Testis (tissue), 3 donors: ENCODE data around the gene TULP4. TPM values are rescaled to one million over a fixed set of nuclear protein-coding genes. Genes with fewer than 3 reads are reported as not detected.

Experiments used
- DNase-seq: peaks from one replicate; pipeline ENCODE4 v3.0.0-alpha.2; 2019
- H3K27ac ChIP-seq, 2 donors: fragments of 200-600 bp; sonication (generic); one replicate each; pipeline ENCODE4 v1.5.1; 2019
- H3K27me3 ChIP-seq: fragments of 200-600 bp; sonication (generic); one replicate; pipeline ENCODE4 v1.5.1; 2019
- H3K36me3 ChIP-seq: fragments of 200-600 bp; sonication (generic); one replicate; pipeline ENCODE4 v1.5.1; 2017; ENCODE audit warnings: low read depth; ENCODE audit errors: missing control alignments
- H3K4me1 ChIP-seq: fragments of 200-600 bp; sonication (generic); one replicate; pipeline ENCODE4 v1.5.1; 2019
- H3K4me3 ChIP-seq, 2 donors: fragments of 200-600 bp; sonication (generic); one replicate each; pipeline ENCODE4 v1.5.1; 2017 to 2019
- H3K9me3 ChIP-seq: fragments of 200-600 bp; sonication (generic); one replicate; pipeline ENCODE4 v1.5.1; 2017
- POLR2A ChIP-seq: fragments of 450-650 bp; IDR thresholded peaks from one replicate; pipeline ENCODE4 v1.6.1; 2017; ENCODE audit warnings: antibody characterized with exemption, mild to moderate bottlenecking, moderate library complexity
- WGBS, 2 donors: methylation state at CpG; one replicate each; pipeline ENCODE4 v1.1.5; 2018; 5-methylcytosine and 5-hydroxymethylcytosine counted together
- intact Hi-C: fragments of 100-400 bp; cut with DNase I; formaldehyde crosslinking; loops from one replicate; pipeline ENCODE4 v1.15.1; 2023; ENCODE audit warnings: low total_unique reads
- polyA plus RNA-seq: library from polyadenylated mRNA; stranded (reverse); fragments of 350-450 nt; fragmentation: Illumina TruSeq; extraction: RNeasy Lipid Tissue Mini Kit (QIAGEN cat#74804); gene quantifications from one replicate; pipeline ENCODE4 v1.2.3, GENCODE V29; 2014; ENCODE audit warnings: low read depth, low replicate concordance; ENCODE audit not compliant: insufficient read depth
- total RNA-seq, 2 donors: library from RNA; depleted of rRNA; stranded (reverse); fragments of >200 nt; gene quantifications; one replicate each; pipeline ENCODE4 v1.2.3, GENCODE V29; 2016
- TF ChIP-seq, protein P1 (sequence below), 3 experiments: fragments of 450-650 bp in 2 of 3; fragments of 200-600 bp in 1 of 3; sonication (generic) in 1 of 3; IDR thresholded peaks; one replicate each; pipeline ENCODE4 v1.5.1; 2016 to 2019; ENCODE audit warnings: antibody characterized with exemption in 3 of 3, mild to moderate bottlenecking in 2 of 3, moderate library complexity in 1 of 3

The TULP4 gene
- total and polyA plus RNA-seq, 3 donors from 2014 or later = 18.0 to 211 (median 116) TPM

DNA sequence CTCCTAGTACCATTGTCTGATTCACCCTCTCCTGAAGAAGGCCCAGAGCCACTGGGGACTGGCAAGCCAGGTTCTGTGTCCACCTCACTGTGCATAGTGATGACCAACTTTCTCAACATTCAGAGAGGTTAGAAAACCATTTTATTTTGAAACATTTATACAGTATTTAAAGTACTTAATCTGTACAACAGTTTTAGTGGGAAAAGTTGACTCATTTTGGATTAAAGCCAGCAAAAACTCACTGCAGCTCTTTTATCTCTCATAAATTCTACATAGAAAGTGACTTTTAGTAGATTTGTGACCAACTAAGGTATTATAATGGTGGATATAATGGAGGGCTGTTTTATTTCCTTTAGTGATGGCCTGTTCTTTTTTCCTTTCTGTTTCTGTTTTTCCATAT, 9.7 kb downstream of the TULP4 start:
- DNase-seq = no peak
- intact Hi-C loops = no loop called here
- Histone ChIP-seq H3K9me3 (no peaks in the 10 kb centered on the region), H3K4me3 (no peak overlapping the region), H3K36me3 (no peaks in the 10 kb centered on the region), H3K27me3 (no peaks in the 10 kb centered on the region), H3K27ac (no peak overlapping the region), H3K4me1 (peaks cover 3% of the 10 kb centered on the region)
- no peak for TF ChIP-seq POLR2A
- TF ChIP-seq, protein P1, sequence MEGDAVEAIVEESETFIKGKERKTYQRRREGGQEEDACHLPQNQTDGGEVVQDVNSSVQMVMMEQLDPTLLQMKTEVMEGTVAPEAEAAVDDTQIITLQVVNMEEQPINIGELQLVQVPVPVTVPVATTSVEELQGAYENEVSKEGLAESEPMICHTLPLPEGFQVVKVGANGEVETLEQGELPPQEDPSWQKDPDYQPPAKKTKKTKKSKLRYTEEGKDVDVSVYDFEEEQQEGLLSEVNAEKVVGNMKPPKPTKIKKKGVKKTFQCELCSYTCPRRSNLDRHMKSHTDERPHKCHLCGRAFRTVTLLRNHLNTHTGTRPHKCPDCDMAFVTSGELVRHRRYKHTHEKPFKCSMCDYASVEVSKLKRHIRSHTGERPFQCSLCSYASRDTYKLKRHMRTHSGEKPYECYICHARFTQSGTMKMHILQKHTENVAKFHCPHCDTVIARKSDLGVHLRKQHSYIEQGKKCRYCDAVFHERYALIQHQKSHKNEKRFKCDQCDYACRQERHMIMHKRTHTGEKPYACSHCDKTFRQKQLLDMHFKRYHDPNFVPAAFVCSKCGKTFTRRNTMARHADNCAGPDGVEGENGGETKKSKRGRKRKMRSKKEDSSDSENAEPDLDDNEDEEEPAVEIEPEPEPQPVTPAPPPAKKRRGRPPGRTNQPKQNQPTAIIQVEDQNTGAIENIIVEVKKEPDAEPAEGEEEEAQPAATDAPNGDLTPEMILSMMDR (IDR thresholded peaks at IDR 0.05) = no peak

DNA sequence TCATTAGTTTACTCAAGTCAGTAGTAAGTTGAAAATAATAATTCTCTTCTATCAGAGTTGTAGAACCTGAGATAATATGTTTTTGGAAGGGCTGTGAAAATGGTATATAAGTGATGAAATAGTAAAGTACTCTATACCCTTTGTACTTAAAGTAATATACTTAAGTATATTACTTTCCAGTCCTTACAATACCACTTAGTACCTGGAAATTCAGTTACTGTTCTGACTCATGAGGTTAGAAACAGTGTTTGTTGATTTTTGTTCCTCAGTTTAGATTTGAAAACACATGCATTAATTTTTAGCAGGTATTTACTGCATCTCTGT, 10.1 kb downstream of the TULP4 start:
- H3K4me1 ChIP-seq = peaks cover 3% of the 10 kb centered on the region
- no peak for TF ChIP-seq POLR2A
- TF ChIP-seq, protein P1 (IDR thresholded peaks at IDR 0.05) = no peak
- DNase-seq = no peak

DNA sequence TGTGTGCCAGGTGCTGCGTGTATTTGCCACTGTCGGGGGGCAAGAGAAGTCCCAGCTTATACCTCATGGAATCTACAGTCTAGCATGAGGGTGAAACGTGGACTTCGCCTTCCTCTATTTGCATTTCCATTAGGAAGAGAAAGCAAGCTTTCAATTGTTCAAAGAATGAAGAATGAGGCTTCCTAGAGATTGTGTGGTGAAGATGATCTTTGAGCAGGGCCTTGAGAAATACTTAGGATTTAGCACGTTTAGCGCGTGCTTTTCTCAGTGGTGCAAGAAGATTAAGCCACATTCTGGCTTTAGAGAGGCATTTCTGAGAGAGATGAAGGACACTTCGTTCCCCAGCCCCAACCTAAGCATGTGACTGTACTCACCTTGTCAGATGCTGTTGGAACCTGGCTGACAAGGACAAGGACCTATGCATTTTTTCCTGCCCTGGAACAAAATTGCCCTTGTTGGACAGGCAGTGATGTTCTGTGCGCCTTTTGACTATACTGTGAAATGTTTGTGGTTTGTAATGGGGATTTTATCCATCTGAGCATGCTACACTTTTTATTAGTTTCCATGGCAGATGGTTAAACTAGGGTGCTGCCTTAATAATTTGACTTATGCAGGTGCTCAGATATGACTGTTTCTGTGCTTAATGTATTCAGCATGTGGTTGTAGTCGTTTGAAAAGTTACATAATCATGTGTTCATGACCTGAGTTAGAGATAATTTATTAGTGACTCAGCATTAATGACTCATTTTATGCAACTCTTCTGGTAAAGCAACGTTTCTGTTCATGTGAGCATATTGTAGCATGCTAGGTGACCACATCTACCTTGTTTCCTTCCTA, 10.7 kb downstream of the TULP4 start:
- Histone ChIP-seq H3K27me3 (no peaks in the 10 kb centered on the region), H3K36me3 (no peaks in the 10 kb centered on the region), H3K4me1 (peaks cover 3% of the 10 kb centered on the region), H3K9me3 (no peaks in the 10 kb centered on the region), H3K27ac (no peak overlapping the region), H3K4me3 (no peak overlapping the region)
- intact Hi-C loops = no loop called here
- 76 to 80% methylated on average over 11 of the region's 11 CpGs for WGBS, 2 donors
- no peak for DNase-seq
- TF ChIP-seq, protein P1 (IDR thresholded peaks at IDR 0.05) = no peak
- TF ChIP-seq POLR2A = no peak

More for the DNA sequence above, 10.1 kb downstream of the TULP4 start:
- H3K36me3 ChIP-seq = no peaks in the 10 kb centered on the region
- intact Hi-C loops = no loop called here
- no peaks in the 10 kb centered on the region for H3K9me3 ChIP-seq
- no peak overlapping the region for H3K4me3 ChIP-seq
- no peaks in the 10 kb centered on the region for H3K27me3 ChIP-seq
- H3K27ac ChIP-seq = no peak overlapping the region

DNA sequence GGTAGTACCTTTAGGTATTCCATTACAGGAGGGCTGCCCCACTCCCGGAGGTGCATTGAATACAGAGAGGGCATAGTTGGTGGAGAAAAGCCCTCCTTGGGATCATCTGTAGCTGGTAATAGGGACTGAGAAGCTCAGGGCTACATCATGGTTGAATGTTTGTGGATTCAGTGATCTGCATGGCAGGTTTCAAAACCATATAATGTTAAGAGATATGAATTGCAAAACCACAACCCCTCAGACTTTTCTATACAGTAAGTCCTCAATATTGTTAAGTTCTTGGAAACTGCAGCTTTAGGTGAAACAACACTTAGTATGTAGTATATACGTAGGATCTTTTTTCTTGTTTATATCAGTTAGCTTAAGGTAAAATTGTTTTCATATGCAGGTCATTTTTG, 11.3 kb downstream of the TULP4 start:
- 93 to 96% methylated on average over 2 of the region's 2 CpGs for WGBS, 2 donors
- intact Hi-C loops = no loop called here
- H3K4me3 ChIP-seq = no peak overlapping the region

More for the DNA sequence above, 11.3 kb downstream of the TULP4 start:
- TF ChIP-seq, protein P1 (IDR thresholded peaks at IDR 0.05) = no peak
- no peak for TF ChIP-seq POLR2A
- no peaks in the 10 kb centered on the region for H3K36me3 ChIP-seq
- no peak for DNase-seq
- no peaks in the 10 kb centered on the region for H3K27me3 ChIP-seq
- H3K27ac ChIP-seq = no peak overlapping the region
- H3K9me3 ChIP-seq = no peaks in the 10 kb centered on the region
- H3K4me1 ChIP-seq = peaks cover 3% of the 10 kb centered on the region
